GM12878 (cell line): ENCODE data around the gene ARAP2.

ENCODE experiments used
- CREM ChIP-seq: IDR thresholded peaks from 2 replicates; pipeline ENCODE4 v1.6.1; 2014; ENCODE audit warnings: antibody characterized with exemption, low read depth
- POLR2AphosphoS5 ChIP-seq: IDR thresholded peaks from 2 replicates; pipeline ENCODE4 v1.6.1; 2011; ENCODE audit warnings: mild to moderate bottlenecking, low read length, inconsistent platforms
- SIN3A ChIP-seq: IDR thresholded peaks from 2 replicates; pipeline ENCODE4 v1.6.1; 2012; ENCODE audit warnings: low read depth, low read length, improper control_type of control experiment
- TCF7 ChIP-seq: IDR thresholded peaks from 2 replicates; pipeline ENCODE4 v1.6.1; 2014; ENCODE audit warnings: antibody characterized with exemption, borderline replicate concordance
- TF ChIP-seq, protein P1 (sequence below): fragments of 450-650 bp; IDR thresholded peaks from 2 replicates; pipeline ENCODE4 v1.6.1; 2014; ENCODE audit warnings: mild to moderate bottlenecking

GRCh38 chr4:36260731-36261130 is 16.4 kb upstream of the ARAP2 start:
- TF ChIP-seq CREM (no peak), SIN3A (no peak), TCF7 (no peak), POLR2AphosphoS5 (no peak)
- TF ChIP-seq, protein P1, sequence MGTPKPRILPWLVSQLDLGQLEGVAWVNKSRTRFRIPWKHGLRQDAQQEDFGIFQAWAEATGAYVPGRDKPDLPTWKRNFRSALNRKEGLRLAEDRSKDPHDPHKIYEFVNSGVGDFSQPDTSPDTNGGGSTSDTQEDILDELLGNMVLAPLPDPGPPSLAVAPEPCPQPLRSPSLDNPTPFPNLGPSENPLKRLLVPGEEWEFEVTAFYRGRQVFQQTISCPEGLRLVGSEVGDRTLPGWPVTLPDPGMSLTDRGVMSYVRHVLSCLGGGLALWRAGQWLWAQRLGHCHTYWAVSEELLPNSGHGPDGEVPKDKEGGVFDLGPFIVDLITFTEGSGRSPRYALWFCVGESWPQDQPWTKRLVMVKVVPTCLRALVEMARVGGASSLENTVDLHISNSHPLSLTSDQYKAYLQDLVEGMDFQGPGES: no peak
